HepG2 (cell line): ENCODE data around the gene FGFR2. TPM values are rescaled to one million over a fixed set of nuclear protein-coding genes. Genes with fewer than 3 reads are reported as not detected.

Experiments
- ATAC-seq: fragments of 200-7000 bp; cut with Tn5 transposase; 3 replicates; pipeline ENCODE4 v1.9.1; 2020; ENCODE audit warnings: mild to moderate bottlenecking, moderate library complexity
- BruUV-seq: library from RNA; stranded (reverse); fragments of 400-500 nt; replicated peaks from 2 replicates; lab custom pipeline; 2021; lab: Mats Ljungman, UMichigan
- CTCF ChIA-PET: fragments of 300-600 bp; formaldehyde crosslinking; extraction: SDS; loops from one replicate; lab custom pipeline; 2021; ENCODE audit warnings: low total read pairs, inconsistent platforms, low intra/inter-chr PET ratio; lab: Yijun Ruan, JAX
- POLR2A ChIA-PET: fragments of 350-600 bp; sonication (Branson Sonifier 250); formaldehyde crosslinking; loops from one replicate; lab custom pipeline; 2020; ENCODE audit warnings: antibody characterized with exemption, inconsistent platforms; lab: Yijun Ruan, JAX
- DNase-seq: peaks from one replicate; pipeline ENCODE4 v3.0.0-alpha.2; 2015; ENCODE audit warnings: low spot score
- FAIRE-seq: peaks from 3 replicates; lab custom pipeline; 2011; peaks lifted over from hg19 to GRCh38; lab: Jason Lieb, UNC
- H2AFZ ChIP-seq: one replicate; pipeline ENCODE4 v1.6.1; 2011; ENCODE audit warnings: low read length, inconsistent platforms
- H3K27ac ChIP-seq: fragments of 300-600 bp; 3 replicates; pipeline ENCODE4 v1.8.0; 2011; ENCODE audit warnings: mixed run types, mild to moderate bottlenecking, mixed read lengths, low read length, inconsistent platforms; ENCODE audit not compliant: insufficient read depth; ENCODE audit errors: extremely low read length
- H3K27me3 ChIP-seq, 2 experiments: fragments of 200-600 bp in 1 of 2; 2 replicates in 1 of 2; 3 replicates in 1 of 2; pipeline versions ENCODE4 v1.6.0 to v1.8.0; 2011; ENCODE audit warnings: low read length in 2 of 2, mild to moderate bottlenecking in 2 of 2, moderate library complexity in 2 of 2, inconsistent platforms in 1 of 2; ENCODE audit not compliant: insufficient read depth in 2 of 2, control insufficient read depth in 1 of 2
- H3K36me3 ChIP-seq, 2 experiments: fragments of 200-600 bp in 1 of 2; replicated peaks in 1 of 2; 2 replicates in 1 of 2; 3 replicates in 1 of 2; pipeline versions ENCODE4 v1.5.1 to v1.8.0; 2011; ENCODE audit warnings: low read length in 2 of 2, inconsistent platforms in 1 of 2; ENCODE audit not compliant: insufficient read depth in 2 of 2, control insufficient read depth in 1 of 2
- H3K4me1 ChIP-seq: 2 replicates; pipeline ENCODE4 v1.5.1; 2012; ENCODE audit warnings: low read length, inconsistent platforms; ENCODE audit not compliant: insufficient read depth
- H3K4me2 ChIP-seq: 2 replicates; pipeline ENCODE4 v1.6.0; 2011; ENCODE audit warnings: low read depth, low read length, inconsistent platforms
- H3K4me3 ChIP-seq, 3 experiments: fragments of 200-600 bp in 1 of 3; sonication (generic), shearing (Covaris generic) in 1 of 3; replicated peaks in 1 of 3; 2 replicates each; pipeline ENCODE4 v1.5.1; 2011 to 2016; ENCODE audit warnings: low read length in 3 of 3, inconsistent platforms in 2 of 3, low read depth in 2 of 3, mild to moderate bottlenecking in 2 of 3, control low read depth in 1 of 3, mixed read lengths in 1 of 3; ENCODE audit not compliant: insufficient read depth in 1 of 3
- H3K79me2 ChIP-seq: one replicate; pipeline ENCODE4 v1.6.1; 2011; ENCODE audit warnings: low read length, inconsistent platforms; ENCODE audit not compliant: insufficient read depth
- H3K9ac ChIP-seq: 2 replicates; pipeline ENCODE4 v1.6.0; 2011; ENCODE audit warnings: mild to moderate bottlenecking, low read depth, low read length, inconsistent platforms; ENCODE audit not compliant: insufficient read depth
- H3K9me3 ChIP-seq: 2 replicates; pipeline ENCODE4 v1.5.1; 2012; ENCODE audit warnings: mild to moderate bottlenecking, low read length
- H4K20me1 ChIP-seq: 2 replicates; pipeline ENCODE4 v1.6.0; 2011; ENCODE audit warnings: inconsistent platforms, mild to moderate bottlenecking, low read length, moderate library complexity; ENCODE audit not compliant: insufficient read depth
- AKAP8 ChIP-seq: sonication (generic); formaldehyde crosslinking; IDR thresholded peaks from 2 replicates; pipeline ENCODE4 v1.5.1; 2020; ENCODE audit warnings: mild to moderate bottlenecking, missing genetic modification reagents
- ARID4A ChIP-seq: sonication (generic); formaldehyde crosslinking; IDR thresholded peaks from 2 replicates; pipeline ENCODE4 v1.5.0; 2020; ENCODE audit warnings: mild to moderate bottlenecking, missing genetic modification reagents, borderline replicate concordance
- ASH2L ChIP-seq: fragments of 300-600, 200-600 bp; sonication (generic); IDR thresholded peaks from 2 replicates; pipeline ENCODE4 v1.7.0; 2017; ENCODE audit warnings: low read depth, mild to moderate bottlenecking, moderate library complexity, mixed read lengths, low read length; ENCODE audit not compliant: insufficient read length
- BRD4 ChIP-seq: sonication (generic); formaldehyde crosslinking; IDR thresholded peaks from 2 replicates; pipeline ENCODE4 v1.4.0; 2020; ENCODE audit warnings: missing genetic modification reagents
- SP140L ChIP-seq: sonication (generic); formaldehyde crosslinking; IDR thresholded peaks from 2 replicates; pipeline ENCODE4 v1.4.0; 2020; ENCODE audit warnings: missing genetic modification reagents, borderline replicate concordance
- SRSF9 ChIP-seq: fragments of 200-400 bp; formaldehyde crosslinking; IDR thresholded peaks from 2 replicates; pipeline ENCODE4 v1.6.1; 2018; ENCODE audit warnings: borderline replicate concordance, mild to moderate bottlenecking, low read depth, low read length; ENCODE audit not compliant: insufficient read depth, poor library complexity, severe bottlenecking
- STAT5B ChIP-seq: sonication (generic); formaldehyde crosslinking; IDR thresholded peaks from 2 replicates; pipeline ENCODE4 v1.4.0; 2020; ENCODE audit warnings: missing genetic modification reagents
- TCF12 ChIP-seq, 2 experiments: fragments of 450-650 bp in 1 of 2; sonication (generic) in 1 of 2; formaldehyde crosslinking in 1 of 2; IDR thresholded peaks; 2 replicates each; pipeline versions ENCODE4 v1.6.1 to v1.8.0; 2017 to 2022; ENCODE audit warnings: antibody characterized with exemption in 1 of 2, mild to moderate bottlenecking in 1 of 2, missing genetic modification reagents in 1 of 2, moderate library complexity in 1 of 2
- UBTF ChIP-seq: sonication (generic); formaldehyde crosslinking; IDR thresholded peaks from 2 replicates; pipeline ENCODE4 v1.4.0; 2020; ENCODE audit warnings: mild to moderate bottlenecking, missing genetic modification reagents
- YEATS4 ChIP-seq: sonication (generic); formaldehyde crosslinking; IDR thresholded peaks from 2 replicates; pipeline ENCODE4 v1.4.0; 2020; ENCODE audit warnings: missing genetic modification reagents, borderline replicate concordance
- ZBTB4 ChIP-seq: sonication (generic); formaldehyde crosslinking; IDR thresholded peaks from 2 replicates; pipeline ENCODE4 v1.4.0; 2020; ENCODE audit warnings: missing genetic modification reagents, mild to moderate bottlenecking, borderline replicate concordance
- ZNF335 ChIP-seq: sonication (generic); formaldehyde crosslinking; IDR thresholded peaks from 2 replicates; pipeline ENCODE4 v1.4.0; 2020; ENCODE audit warnings: missing genetic modification reagents
- ZNF746 ChIP-seq: sonication (generic); formaldehyde crosslinking; IDR thresholded peaks from 2 replicates; pipeline ENCODE4 v1.8.0; 2022; ENCODE audit warnings: mild to moderate bottlenecking, missing genetic modification reagents
- ZNF839 ChIP-seq: sonication (generic); formaldehyde crosslinking; IDR thresholded peaks from 2 replicates; pipeline ENCODE4 v1.4.0; 2020; ENCODE audit warnings: missing genetic modification reagents, mild to moderate bottlenecking, borderline replicate concordance
- in situ Hi-C: cut with HindIII; loops from 2 replicates; pipeline ENCODE4 v1.10.0; 2017; ENCODE audit warnings: low pct_unique_long_range_greater_than_20kb; ENCODE audit not compliant: extremely low pct_ligation_motif_present
- intact Hi-C: fragments of 100-400 bp; cut with micrococcal nuclease; formaldehyde crosslinking; loops from one replicate; pipeline ENCODE4 v1.10.0; 2022; ENCODE audit not compliant: unreplicated experiment
- polyA plus RNA-seq, 8 experiments: library from polyadenylated mRNA; depleted of rRNA in 3 of 8; stranded (reverse) in 7 of 8; unstranded in 1 of 8; fragments of >200 nt; fragmentation: Illumina TruSeq in 4 of 8; extraction: Trizol in 4 of 8; gene quantifications; 2 replicates each; pipeline versions ENCODE4 v1.2.1 to v1.2.3, GENCODE V29; 2011 to 2016; ENCODE audit warnings: low read depth in 4 of 8, missing spikeins in 1 of 8, mixed read lengths in 1 of 8; ENCODE audit not compliant: insufficient read depth in 1 of 8
- total RNA-seq, 5 experiments: library from RNA; depleted of rRNA; stranded (reverse); fragments of >200 nt; fragmentation: Illumina TruSeq; extraction: Trizol; gene quantifications; 2 replicates each; pipeline ENCODE4 v1.2.3, GENCODE V29; 2016; ENCODE audit warnings: low read depth in 1 of 5

The FGFR2 gene
- total and polyA plus RNA-seq, 2 of the 13 experiments (the other 11 are each of a cell fraction or from before 2014, with no cell fraction given), result 1.6 to 2.6 TPM

- DNase-seq (no peak), ATAC-seq (no peak), FAIRE-seq (no peak)
- peaks cover 10% of the 10 kb centered on the region for H3K9me3 ChIP-seq
- no peak overlapping the region for H3K4me2 ChIP-seq
- H3K9ac ChIP-seq, result no peak overlapping the region
- H3K79me2 ChIP-seq, result no peaks in the 10 kb centered on the region
- no peak overlapping the region for H2AFZ ChIP-seq
- H3K4me1 ChIP-seq, result no peaks in the 10 kb centered on the region
- in situ Hi-C loops, result no loop called here
- H4K20me1 ChIP-seq, result no peaks in the 10 kb centered on the region
- intact Hi-C loops, result no loop called here
- H3K4me3 ChIP-seq, result no peak overlapping the region
- TF ChIP-seq BRD4 (CRISPR knock-in tag) (no peak), ASH2L (no peak), ZNF335 (CRISPR knock-in tag) (no peak), YEATS4 (no peak), ZNF839 (CRISPR knock-in tag) (no peak), STAT5B (CRISPR knock-in tag) (no peak), ARID4A (no peak), UBTF (CRISPR knock-in tag) (no peak), TCF12 (IDR thresholded peaks at IDR 0.05) (no peak), TCF12 (CRISPR knock-in tag; IDR thresholded peaks at IDR 0.05) (no peak), ZBTB4 (CRISPR knock-in tag) (no peak), SRSF9 (no peak), ZNF746 (CRISPR knock-in tag) (no peak), SP140L (CRISPR knock-in tag) (no peak), AKAP8 (CRISPR knock-in tag) (no peak)
- no peak overlapping the region for H3K27ac ChIP-seq
- CTCF ChIA-PET, result no interaction called here
- no TSS peak for BruUV-seq
- POLR2A ChIA-PET, result no interaction called here
- H3K36me3 ChIP-seq, result no peaks in the 10 kb centered on the region
- H3K27me3 ChIP-seq, result 0 out of 5 replicates have a peak, but pooled peaks cover 0 to under 1% of the 10 kb centered on the region in 2 experiments
Observed at GRCh38 chr10:121639416-121639815, 41.2 kb upstream of the FGFR2 start.
